Keratinocyte (primary cell): Measurements from ENCODE around the gene RAB23. TPM values are rescaled to one million over a fixed set of nuclear protein-coding genes. Genes with fewer than 3 reads are reported as not detected.

Experiments
- DNase-seq: peaks from one replicate; pipeline ENCODE4 v3.0.0-alpha.2; 2011; ENCODE audit warnings: low read depth, missing footprints, low spot score
- FAIRE-seq: peaks from 2 replicates; lab custom pipeline; 2011; peaks lifted over from hg19 to GRCh38; lab: Jason Lieb, UNC
- H2AFZ ChIP-seq: 2 replicates; pipeline ENCODE4 v1.6.0; 2012; ENCODE audit warnings: low read length, control low read depth, inconsistent platforms; ENCODE audit not compliant: control insufficient read depth
- H3K27ac ChIP-seq: 2 replicates; pipeline ENCODE4 v1.5.1; 2011; ENCODE audit warnings: low read length; ENCODE audit not compliant: control insufficient read depth, insufficient read depth
- H3K27me3 ChIP-seq: 3 replicates; pipeline ENCODE4 v1.6.0; 2011; ENCODE audit warnings: low read length; ENCODE audit not compliant: control insufficient read depth, insufficient read depth; ENCODE audit errors: extremely low read depth
- H3K36me3 ChIP-seq, 2 experiments: 2 replicates in 1 of 2; 3 replicates in 1 of 2; pipeline ENCODE4 v1.5.1; 2011; ENCODE audit warnings: low read length in 2 of 2, mild to moderate bottlenecking in 1 of 2; ENCODE audit not compliant: control insufficient read depth in 2 of 2, insufficient read depth in 2 of 2; ENCODE audit errors: extremely low read depth in 1 of 2
- H3K4me1 ChIP-seq: 3 replicates; pipeline ENCODE4 v1.5.1; 2011; ENCODE audit warnings: low read length; ENCODE audit not compliant: control insufficient read depth, insufficient read depth; ENCODE audit errors: extremely low read depth
- H3K4me2 ChIP-seq: 3 replicates; pipeline ENCODE4 v1.6.0; 2011; ENCODE audit warnings: low read depth, low read length; ENCODE audit not compliant: control insufficient read depth, insufficient read depth; ENCODE audit errors: extremely low read depth
- H3K4me3 ChIP-seq, 3 experiments: fragments of 200-600 bp in 1 of 3; sonication (generic) in 1 of 3; 2 replicates in 2 of 3; 3 replicates in 1 of 3; pipeline ENCODE4 v1.5.1; 2011 to 2016; ENCODE audit warnings: low read length in 3 of 3, mild to moderate bottlenecking in 3 of 3, control low read depth in 2 of 3, inconsistent platforms in 1 of 3, low read depth in 1 of 3, mixed read lengths in 1 of 3, mixed run types in 1 of 3, moderate library complexity in 1 of 3; ENCODE audit not compliant: control insufficient read depth in 2 of 3, insufficient read depth in 2 of 3; ENCODE audit errors: extremely low read depth in 1 of 3
- H3K79me2 ChIP-seq: 2 replicates; pipeline ENCODE4 v1.6.0; 2012; ENCODE audit warnings: low read length; ENCODE audit not compliant: control insufficient read depth, insufficient read depth
- H3K9ac ChIP-seq: 3 replicates; pipeline ENCODE4 v1.6.0; 2011; ENCODE audit warnings: low read length; ENCODE audit not compliant: control insufficient read depth, insufficient read depth; ENCODE audit errors: extremely low read depth
- H3K9me1 ChIP-seq: 3 replicates; pipeline ENCODE4 v1.6.0; 2011; ENCODE audit warnings: low read length; ENCODE audit not compliant: control insufficient read depth, insufficient read depth; ENCODE audit errors: extremely low read depth
- H3K9me3 ChIP-seq: 2 replicates; pipeline ENCODE4 v1.5.1; 2012; ENCODE audit warnings: low read depth, low read length; ENCODE audit not compliant: control insufficient read depth
- H4K20me1 ChIP-seq: 3 replicates; pipeline ENCODE4 v1.6.0; 2011; ENCODE audit warnings: low read length; ENCODE audit not compliant: control insufficient read depth, insufficient read depth; ENCODE audit errors: extremely low read depth
- EZH2 ChIP-seq: IDR thresholded peaks from one replicate; pipeline ENCODE4 v1.6.1; 2012; ENCODE audit warnings: inconsistent platforms, mild to moderate bottlenecking, low read length, moderate library complexity
- dilution Hi-C: fragments of 300-500 bp; cut with MboI; formaldehyde crosslinking; loops from one replicate; pipeline ENCODE4 v1.7.0; 2020; ENCODE audit warnings: low sequenced_read_pairs; ENCODE audit not compliant: extremely low pct_ligation_motif_present
- polyA plus RNA-seq, 5 experiments: library from polyadenylated mRNA; depleted of rRNA in 3 of 5; stranded (reverse) in 3 of 5; stranded (forward) in 1 of 5; unstranded in 1 of 5; fragments of >200 nt; gene quantifications; 1 replicate in 1 of 5; 2 replicates in 3 of 5; 3 replicates in 1 of 5; pipeline versions ENCODE4 v1.2.1 to v1.2.3, GENCODE V29; 2011 to 2012; ENCODE audit warnings: missing spikeins in 2 of 5, low read depth in 1 of 5, low replicate concordance in 1 of 5
- TF ChIP-seq, protein P1 (sequence below), 3 experiments: IDR thresholded peaks in 1 of 3; conservative IDR thresholded peaks in 1 of 3; optimal IDR thresholded peaks in 1 of 3; 2 replicates in 2 of 3; 3 replicates in 1 of 3; pipeline versions ENCODE3 to v1.5.1; 2011; ENCODE audit warnings: low read length in 3 of 3, mild to moderate bottlenecking in 3 of 3, moderate library complexity in 2 of 3, control low read depth in 1 of 3, inconsistent platforms in 1 of 3; ENCODE audit not compliant: insufficient read depth in 2 of 3; ENCODE audit errors: extremely low read depth in 1 of 3

RAB23 gene
- polyA plus RNA-seq, 1 donor (not counting 4 experiments of a cell fraction or from before 2014, with no cell fraction given), result 14.6 TPM

DNA sequence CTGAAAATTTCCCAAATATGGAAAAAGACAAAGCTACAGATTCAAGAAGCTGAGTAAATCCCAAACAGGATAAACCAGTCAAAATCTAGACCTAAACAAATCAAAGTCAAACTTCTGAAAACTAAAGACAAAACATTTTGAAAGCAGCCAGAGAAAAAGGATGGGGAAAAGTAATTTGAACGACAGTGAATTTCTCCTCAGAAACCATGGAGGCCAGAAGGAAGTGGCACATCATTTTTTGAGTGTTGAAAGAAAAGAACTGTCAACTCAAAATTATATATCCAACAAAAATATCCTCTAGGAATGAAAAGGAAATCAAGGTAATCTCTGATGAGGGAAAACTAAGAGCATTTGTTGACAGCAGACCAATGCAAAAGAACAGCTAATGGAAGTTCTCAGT, 6.8 kb downstream of the RAB23 start:
- Histone ChIP-seq H3K79me2 (peaks cover 72% of the 10 kb centered on the region), H3K9me3 (no peaks in the 10 kb centered on the region), H3K36me3 (no peaks in the 10 kb centered on the region), H3K4me2 (no peak overlapping the region), H3K27ac (no peak overlapping the region), H3K4me3 (no peak overlapping the region), H3K27me3 (no peaks in the 10 kb centered on the region), H3K4me1 (peaks cover 17% of the 10 kb centered on the region), H2AFZ (no peak overlapping the region), H3K9ac (no peak overlapping the region), H3K9me1 (no peaks in the 10 kb centered on the region), H4K20me1 (no peaks in the 10 kb centered on the region)
- no peak for TF ChIP-seq EZH2
- TF ChIP-seq, protein P1, sequence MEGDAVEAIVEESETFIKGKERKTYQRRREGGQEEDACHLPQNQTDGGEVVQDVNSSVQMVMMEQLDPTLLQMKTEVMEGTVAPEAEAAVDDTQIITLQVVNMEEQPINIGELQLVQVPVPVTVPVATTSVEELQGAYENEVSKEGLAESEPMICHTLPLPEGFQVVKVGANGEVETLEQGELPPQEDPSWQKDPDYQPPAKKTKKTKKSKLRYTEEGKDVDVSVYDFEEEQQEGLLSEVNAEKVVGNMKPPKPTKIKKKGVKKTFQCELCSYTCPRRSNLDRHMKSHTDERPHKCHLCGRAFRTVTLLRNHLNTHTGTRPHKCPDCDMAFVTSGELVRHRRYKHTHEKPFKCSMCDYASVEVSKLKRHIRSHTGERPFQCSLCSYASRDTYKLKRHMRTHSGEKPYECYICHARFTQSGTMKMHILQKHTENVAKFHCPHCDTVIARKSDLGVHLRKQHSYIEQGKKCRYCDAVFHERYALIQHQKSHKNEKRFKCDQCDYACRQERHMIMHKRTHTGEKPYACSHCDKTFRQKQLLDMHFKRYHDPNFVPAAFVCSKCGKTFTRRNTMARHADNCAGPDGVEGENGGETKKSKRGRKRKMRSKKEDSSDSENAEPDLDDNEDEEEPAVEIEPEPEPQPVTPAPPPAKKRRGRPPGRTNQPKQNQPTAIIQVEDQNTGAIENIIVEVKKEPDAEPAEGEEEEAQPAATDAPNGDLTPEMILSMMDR (optimal IDR thresholded peaks at IDR 0.05 in 1 of 3, IDR thresholded peaks at IDR 0.05 in 1 of 3, conservative IDR thresholded peaks at IDR 0.05 in 1 of 3; ENCODE audit: extremely low read depth in 1 of 3, insufficient read depth in 2 of 3, low read length in 3 of 3), result no peak
- no peak for DNase-seq
- dilution Hi-C loops, result no loop called here
- no peak for FAIRE-seq

DNA sequence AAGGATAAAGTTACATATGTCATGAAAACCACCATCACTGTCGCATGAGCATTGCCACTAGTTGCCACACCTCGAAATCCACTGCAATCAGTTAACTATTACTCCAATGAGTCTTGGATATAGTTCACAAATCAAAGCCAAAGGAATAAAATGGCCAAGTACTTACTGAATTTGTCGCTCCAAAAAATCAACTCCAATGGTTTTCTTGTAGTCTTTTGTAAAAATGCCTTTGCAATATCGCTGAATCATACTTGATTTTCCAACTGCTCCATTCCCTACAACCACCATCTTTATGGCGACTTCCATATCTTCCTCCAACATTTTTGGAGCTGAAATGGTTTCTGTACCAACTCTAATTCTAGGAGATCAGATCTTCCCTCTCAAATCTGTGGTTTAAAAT, 12.0 kb downstream of the RAB23 start:
- H2AFZ ChIP-seq, result no peak overlapping the region
- no peak for DNase-seq
- no peak for FAIRE-seq
- no peaks in the 10 kb centered on the region for H3K36me3 ChIP-seq
- H3K27me3 ChIP-seq, result no peaks in the 10 kb centered on the region
- dilution Hi-C loops, result no loop called here
- no peaks in the 10 kb centered on the region for H4K20me1 ChIP-seq
- H3K4me1 ChIP-seq, result no peaks in the 10 kb centered on the region
- no peak for TF ChIP-seq EZH2
- TF ChIP-seq, protein P1 (optimal IDR thresholded peaks at IDR 0.05 in 1 of 3, IDR thresholded peaks at IDR 0.05 in 1 of 3, conservative IDR thresholded peaks at IDR 0.05 in 1 of 3; ENCODE audit: extremely low read depth in 1 of 3, insufficient read depth in 2 of 3, low read length in 3 of 3), result no peak
- no peak overlapping the region for H3K27ac ChIP-seq
- no peaks in the 10 kb centered on the region for H3K9me1 ChIP-seq
- H3K79me2 ChIP-seq, result peaks cover 26% of the 10 kb centered on the region
- H3K4me2 ChIP-seq, result no peak overlapping the region
- H3K9ac ChIP-seq, result no peak overlapping the region
- no peaks in the 10 kb centered on the region for H3K9me3 ChIP-seq
- no peak overlapping the region for H3K4me3 ChIP-seq
